Suprapubic skin (tissue), 4 donors: ENCODE measurements around the gene RALGAPA2.

ENCODE experiments used
- EP300 ChIP-seq: sonication (generic); formaldehyde crosslinking; IDR thresholded peaks from one replicate; pipeline ENCODE4 v1.6.1; 2017; ENCODE audit warnings: antibody characterized with exemption
- POLR2A ChIP-seq, 2 donors: fragments of 450-650 bp; IDR thresholded peaks; one replicate each; pipeline ENCODE4 v1.6.1; 2017; ENCODE audit warnings: antibody characterized with exemption in 2 of 2, mild to moderate bottlenecking in 2 of 2, moderate library complexity in 2 of 2
- POLR2AphosphoS5 ChIP-seq, 3 donors: sonication (generic); formaldehyde crosslinking; IDR thresholded peaks; one replicate each; pipeline ENCODE4 v1.6.1; 2017; ENCODE audit warnings: antibody characterized with exemption in 3 of 3
- TF ChIP-seq, protein P1 (sequence below), 2 donors: fragments of 200-600 bp in 1 of 2; fragments of 450-650 bp in 1 of 2; sonication (generic) in 1 of 2; IDR thresholded peaks; one replicate each; pipeline ENCODE4 v1.5.1; 2016 to 2019; ENCODE audit warnings: antibody characterized with exemption in 2 of 2, mild to moderate bottlenecking in 1 of 2, moderate library complexity in 1 of 2

DNA sequence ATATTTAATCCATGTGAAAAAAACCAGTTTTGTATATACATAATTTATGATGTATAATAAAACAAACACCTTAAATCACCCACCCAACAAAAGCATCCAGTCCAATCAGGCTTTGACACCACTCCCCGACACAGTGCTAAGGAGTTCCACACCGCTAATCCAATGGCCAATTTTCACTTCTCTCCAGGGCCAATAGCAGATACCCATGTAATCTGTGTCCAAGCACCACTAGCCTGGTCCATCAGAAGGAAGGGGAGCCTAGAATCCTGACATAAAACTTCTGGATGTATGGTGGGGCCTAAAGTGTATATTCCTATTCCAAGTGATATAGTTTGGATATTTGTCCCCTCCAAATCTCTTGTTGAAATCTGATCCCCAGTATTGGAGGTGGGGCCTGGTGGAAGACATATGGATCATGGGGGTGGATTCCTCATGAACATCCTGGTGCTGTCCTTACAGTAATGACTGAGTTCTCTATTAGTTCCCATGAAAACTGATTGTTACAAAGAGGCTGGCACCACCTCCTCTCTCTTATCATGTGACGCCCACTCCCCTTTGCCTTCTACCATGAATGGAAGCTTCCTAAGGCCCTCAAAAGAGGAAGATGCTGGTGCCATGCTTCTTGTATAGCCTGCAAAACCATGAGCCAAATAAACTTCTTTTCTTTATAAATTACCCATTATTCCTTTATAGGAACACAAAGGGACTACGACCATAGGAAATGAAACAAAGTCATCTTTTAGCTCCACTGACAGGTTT lies 20.8 kb downstream of the RALGAPA2 start:
- TF ChIP-seq, protein P1, sequence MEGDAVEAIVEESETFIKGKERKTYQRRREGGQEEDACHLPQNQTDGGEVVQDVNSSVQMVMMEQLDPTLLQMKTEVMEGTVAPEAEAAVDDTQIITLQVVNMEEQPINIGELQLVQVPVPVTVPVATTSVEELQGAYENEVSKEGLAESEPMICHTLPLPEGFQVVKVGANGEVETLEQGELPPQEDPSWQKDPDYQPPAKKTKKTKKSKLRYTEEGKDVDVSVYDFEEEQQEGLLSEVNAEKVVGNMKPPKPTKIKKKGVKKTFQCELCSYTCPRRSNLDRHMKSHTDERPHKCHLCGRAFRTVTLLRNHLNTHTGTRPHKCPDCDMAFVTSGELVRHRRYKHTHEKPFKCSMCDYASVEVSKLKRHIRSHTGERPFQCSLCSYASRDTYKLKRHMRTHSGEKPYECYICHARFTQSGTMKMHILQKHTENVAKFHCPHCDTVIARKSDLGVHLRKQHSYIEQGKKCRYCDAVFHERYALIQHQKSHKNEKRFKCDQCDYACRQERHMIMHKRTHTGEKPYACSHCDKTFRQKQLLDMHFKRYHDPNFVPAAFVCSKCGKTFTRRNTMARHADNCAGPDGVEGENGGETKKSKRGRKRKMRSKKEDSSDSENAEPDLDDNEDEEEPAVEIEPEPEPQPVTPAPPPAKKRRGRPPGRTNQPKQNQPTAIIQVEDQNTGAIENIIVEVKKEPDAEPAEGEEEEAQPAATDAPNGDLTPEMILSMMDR (IDR thresholded peaks at IDR 0.05), result no peak
- no peak for TF ChIP-seq POLR2A (IDR thresholded peaks at IDR 0.05)
- TF ChIP-seq POLR2AphosphoS5 (IDR thresholded peaks at IDR 0.05), result no peak
- no peak for TF ChIP-seq EP300
